HG03571 (cell line): ENCODE results near the gene NTRK2.

Experiments
- ATAC-seq: cut with Tn5 transposase; IDR thresholded peaks from one replicate; pipeline ENCODE4 v1.9.1; 2021; ENCODE audit not compliant: unreplicated experiment

The NTRK2 gene

GRCh38 chr9:85004818-85005413 is 335.4 kb downstream of the NTRK2 start:
- ATAC-seq = no peak

GRCh38 chr9:85007748-85008147 is 338.2 kb downstream of the NTRK2 start:
- ATAC-seq = no peak

- no peak for ATAC-seq
Observed at GRCh38 chr9:85008215-85008614, 338.7 kb downstream of the NTRK2 start.

- peak; percentile 48 for ATAC-seq
Observed at GRCh38 chr9:85009251-85009650, 339.7 kb downstream of the NTRK2 start.

GRCh38 chr9:85013703-85014102 is 344.2 kb downstream of the NTRK2 start:
- ATAC-seq = no peak

- ATAC-seq = no peak
Observed at GRCh38 chr9:85014292-85014691, 344.8 kb downstream of the NTRK2 start.

GRCh38 chr9:85016384-85017006 is 347.0 kb downstream of the NTRK2 start:
- ATAC-seq = no peak

GRCh38 chr9:85020791-85021190 is 351.3 kb downstream of the NTRK2 start:
- no peak for ATAC-seq

- no peak for ATAC-seq
Observed at GRCh38 chr9:85021686-85022085, 352.2 kb downstream of the NTRK2 start.

GRCh38 chr9:85024374-85024773 is 354.8 kb downstream of the NTRK2 start:
- ATAC-seq = no peak

- ATAC-seq = no peak
Observed at GRCh38 chr9:85025638-85026037, 356.1 kb downstream of the NTRK2 start.

- no peak for ATAC-seq
Observed at GRCh38 chr9:85027870-85028269, 358.3 kb downstream of the NTRK2 start.

- no peak for ATAC-seq
Observed at GRCh38 chr9:85030316-85030715, 360.8 kb downstream of the NTRK2 start.

GRCh38 chr9:85036496-85036895 is 367.0 kb downstream of the NTRK2 start:
- ATAC-seq = no peak

- no peak for ATAC-seq
Observed at GRCh38 chr9:85038061-85038460, 368.5 kb downstream of the NTRK2 start.

- no peak for ATAC-seq
Observed at GRCh38 chr9:85038824-85039608, 369.5 kb downstream of the NTRK2 start.

- no peak for ATAC-seq
Observed at GRCh38 chr9:85040146-85040545, 370.6 kb downstream of the NTRK2 start.

GRCh38 chr9:85040821-85041465 is 371.4 kb downstream of the NTRK2 start:
- ATAC-seq = no peak

- no peak for ATAC-seq
Observed at GRCh38 chr9:85041466-85042137, 372.1 kb downstream of the NTRK2 start.

GRCh38 chr9:85042981-85043647 is 373.6 kb downstream of the NTRK2 start:
- ATAC-seq = no peak

- no peak for ATAC-seq
Observed at GRCh38 chr9:85045271-85045670, 375.7 kb downstream of the NTRK2 start.
